Measurements from ENCODE around the gene CFAP97D2. TPM values are rescaled to one million over a fixed set of nuclear protein-coding genes. Genes with fewer than 3 reads are reported as not detected.

CFAP97D2 gene
- total RNA-seq, 1 experiment from 2014 or later: not detected

- intact Hi-C loops (cut with micrococcal nuclease; ENCODE audit: unreplicated experiment): no loop called here
- Mint-ChIP-seq H3K36me3 (ENCODE audit: insufficient read depth, unreplicated experiment) (no peaks in the 10 kb centered on the region), H3K4me3 (ENCODE audit: unreplicated experiment) (no peak overlapping the region), H3K27me3 (ENCODE audit: insufficient read depth, unreplicated experiment) (peaks cover 8% of the 10 kb centered on the region), H3K4me1 (ENCODE audit: low read depth, unreplicated experiment) (no peaks in the 10 kb centered on the region), H3K9me3 (ENCODE audit: unreplicated experiment) (no peaks in the 10 kb centered on the region), H3K27ac (ENCODE audit: unreplicated experiment) (no peak overlapping the region)
- ChIA-PET POLR2A (no interaction called here), CTCF (no interaction called here)
- Histone ChIP-seq H3K4me1 (peaks cover 7% of the 10 kb centered on the region), H3K9me3 (no peaks in the 10 kb centered on the region), H3K27me3 (replicated peaks; ENCODE audit: control insufficient read depth, insufficient read depth, low read length) (no peaks in the 10 kb centered on the region), H3K36me3 (ENCODE audit: control insufficient read depth, insufficient read depth, low read length) (no peaks in the 10 kb centered on the region), H3K4me3 (ENCODE audit: low read depth, low read length) (no peak overlapping the region)
- TF ChIP-seq CTCF (IDR thresholded peaks at IDR 0.05; ENCODE audit: insufficient read depth in 1 of 2, low read depth in 1 of 2, low read length in 1 of 2, severe bottlenecking in 1 of 2, unreplicated experiment in 1 of 2): no peak
- DNase-seq: no peak
- no TSS peak for BruUV-seq (replicated peaks)
Observed at GRCh38 chr13:114135731-114136171, 43.3 kb upstream of the CFAP97D2 start.

GRCh38 chr13:114136576-114136975 lies 42.5 kb upstream of the CFAP97D2 start:
- H3K36me3 Mint-ChIP-seq (ENCODE audit: insufficient read depth, unreplicated experiment): no peaks in the 10 kb centered on the region
- H3K4me3 Mint-ChIP-seq (ENCODE audit: unreplicated experiment): no peak overlapping the region
- POLR2A ChIA-PET: no interaction called here
- H3K9me3 Mint-ChIP-seq (ENCODE audit: unreplicated experiment): no peaks in the 10 kb centered on the region
- H3K27me3 ChIP-seq (replicated peaks; ENCODE audit: control insufficient read depth, insufficient read depth, low read length): no peaks in the 10 kb centered on the region
- no peak for DNase-seq
- no TSS peak for BruUV-seq (replicated peaks)
- TF ChIP-seq CTCF (IDR thresholded peaks at IDR 0.05; ENCODE audit: insufficient read depth in 1 of 2, low read depth in 1 of 2, low read length in 1 of 2, severe bottlenecking in 1 of 2, unreplicated experiment in 1 of 2): no peak
- H3K4me3 ChIP-seq (ENCODE audit: low read depth, low read length): no peak overlapping the region
- CTCF ChIA-PET: no interaction called here
- peaks cover 3% of the 10 kb centered on the region for H3K4me1 ChIP-seq
- H3K27ac Mint-ChIP-seq (ENCODE audit: unreplicated experiment): no peak overlapping the region
- no peaks in the 10 kb centered on the region for H3K9me3 ChIP-seq
- no peaks in the 10 kb centered on the region for H3K4me1 Mint-ChIP-seq (ENCODE audit: low read depth, unreplicated experiment)
- H3K27me3 Mint-ChIP-seq (ENCODE audit: insufficient read depth, unreplicated experiment): peaks cover 7% of the 10 kb centered on the region
- intact Hi-C loops (cut with micrococcal nuclease; ENCODE audit: unreplicated experiment): no loop called here
- no peaks in the 10 kb centered on the region for H3K36me3 ChIP-seq (ENCODE audit: control insufficient read depth, insufficient read depth, low read length)

GRCh38 chr13:114140131-114140905 lies 38.7 kb upstream of the CFAP97D2 start:
- H3K27me3 Mint-ChIP-seq (ENCODE audit: insufficient read depth, unreplicated experiment): no peaks in the 10 kb centered on the region
- no peaks in the 10 kb centered on the region for H3K4me1 ChIP-seq
- H3K4me1 Mint-ChIP-seq (ENCODE audit: low read depth, unreplicated experiment): no peaks in the 10 kb centered on the region
- no peak for TF ChIP-seq CTCF (IDR thresholded peaks at IDR 0.05; ENCODE audit: insufficient read depth in 1 of 2, low read depth in 1 of 2, low read length in 1 of 2, severe bottlenecking in 1 of 2, unreplicated experiment in 1 of 2)
- no peaks in the 10 kb centered on the region for H3K27me3 ChIP-seq (replicated peaks; ENCODE audit: control insufficient read depth, insufficient read depth, low read length)
- no peaks in the 10 kb centered on the region for H3K9me3 Mint-ChIP-seq (ENCODE audit: unreplicated experiment)
- no peak overlapping the region for H3K4me3 ChIP-seq (ENCODE audit: low read depth, low read length)
- POLR2A ChIA-PET: no interaction called here
- no peak overlapping the region for H3K4me3 Mint-ChIP-seq (ENCODE audit: unreplicated experiment)
- H3K36me3 Mint-ChIP-seq (ENCODE audit: insufficient read depth, unreplicated experiment): no peaks in the 10 kb centered on the region
- no peaks in the 10 kb centered on the region for H3K9me3 ChIP-seq
- no peak for DNase-seq
- no peaks in the 10 kb centered on the region for H3K36me3 ChIP-seq (ENCODE audit: control insufficient read depth, insufficient read depth, low read length)
- BruUV-seq (replicated peaks): no TSS peak
- CTCF ChIA-PET: no interaction called here
- H3K27ac Mint-ChIP-seq (ENCODE audit: unreplicated experiment): no peak overlapping the region
- intact Hi-C loops (cut with micrococcal nuclease; ENCODE audit: unreplicated experiment): no loop called here
